NCI-H1694 treated with DMSO at 0.1 percent for 48 hours (cell line): ENCODE data around the gene ADAP1.

ENCODE experiments used
- DNase-seq: peaks from one replicate; lab custom pipeline; 2025; lab: John Stamatoyannopoulos, UW

Gene ADAP1

DNA sequence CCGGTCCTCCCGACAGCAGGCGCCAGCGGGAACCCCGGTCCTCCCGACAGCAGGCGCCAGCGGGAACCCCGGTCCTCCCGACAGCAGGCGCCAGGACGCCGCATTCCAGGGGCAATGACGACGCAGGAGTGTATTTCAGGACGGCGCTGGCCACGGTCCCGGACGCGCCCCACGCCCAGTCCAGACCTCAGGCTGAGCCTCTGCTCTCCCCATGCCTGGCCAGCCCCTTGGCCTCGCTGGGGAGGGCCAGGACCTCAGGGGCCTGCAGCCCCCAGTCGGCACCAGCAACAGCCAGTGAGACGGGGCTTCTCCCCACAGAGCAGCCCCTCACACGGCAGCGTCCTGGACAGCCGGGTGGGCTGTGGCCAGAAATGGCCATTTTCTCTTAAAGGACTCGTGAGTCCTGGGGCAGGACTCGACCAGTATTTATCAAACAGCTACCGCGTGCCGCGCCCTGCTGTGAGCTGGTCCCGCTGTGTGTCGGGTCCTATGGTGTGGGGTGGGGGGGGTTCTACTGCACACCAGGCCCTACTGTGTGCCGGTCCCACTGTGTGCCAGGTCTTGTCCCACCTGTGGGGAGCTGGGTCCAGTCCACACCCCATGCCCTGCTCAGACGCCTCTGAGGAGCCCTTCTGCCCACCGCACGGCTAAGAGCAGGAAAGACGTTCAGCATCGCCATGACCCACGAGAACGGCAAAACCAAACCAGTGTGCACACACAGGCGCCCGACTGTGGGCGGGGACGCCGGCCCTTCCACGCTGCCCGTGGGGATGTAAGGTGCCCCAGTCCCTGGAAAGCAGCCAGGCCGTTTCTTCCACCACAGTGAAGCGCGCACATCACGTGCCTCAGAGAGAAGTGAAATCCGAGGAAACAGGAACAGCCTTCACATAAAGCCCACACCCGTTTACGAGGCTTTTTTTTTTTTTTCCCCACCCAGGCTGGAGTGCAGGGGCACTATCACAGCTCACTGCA lies 44.8 kb downstream of the ADAP1 start:
- DNase-seq: no peak

DNA sequence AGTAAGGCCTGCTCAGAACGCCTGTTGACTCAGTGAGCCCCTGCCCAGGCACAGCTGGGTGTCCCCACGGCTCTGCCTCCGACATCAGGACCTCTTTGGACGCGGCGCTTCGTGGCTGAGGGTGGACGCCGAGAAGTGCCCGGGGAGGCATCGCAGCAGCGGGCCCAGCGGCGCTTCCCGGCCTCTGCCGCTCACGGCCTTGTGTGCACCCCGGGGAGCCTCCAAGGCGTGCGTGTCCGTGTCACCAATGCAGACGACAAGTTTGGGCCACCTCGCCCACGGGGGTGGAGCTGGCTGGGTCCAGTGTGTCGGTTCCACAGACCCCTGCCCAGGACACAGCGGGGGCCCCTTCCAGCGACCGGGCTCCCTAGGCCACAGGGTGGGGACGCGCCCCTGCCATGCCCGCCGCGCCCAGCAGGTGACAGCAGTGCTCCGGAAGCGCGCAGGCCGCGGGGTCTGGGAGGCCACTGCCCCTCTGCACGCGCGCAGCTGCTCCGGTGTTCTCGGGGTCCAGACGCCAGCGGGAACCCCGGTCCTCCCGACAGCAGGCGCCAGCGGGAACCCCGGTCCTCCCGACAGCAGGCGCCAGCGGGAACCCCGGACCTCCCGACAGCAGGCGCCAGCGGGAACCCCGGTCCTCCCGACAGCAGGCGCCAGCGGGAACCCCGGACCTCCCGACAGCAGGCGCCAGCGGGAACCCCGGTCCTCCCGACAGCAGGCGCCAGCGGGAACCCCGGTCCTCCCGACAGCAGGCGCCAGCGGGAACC lies 45.7 kb downstream of the ADAP1 start:
- peak; percentile 2 for DNase-seq

- no peak for DNase-seq
These were observed 46.3 kb downstream of the ADAP1 start for GRCh38 chr7:908159-908581.

DNA sequence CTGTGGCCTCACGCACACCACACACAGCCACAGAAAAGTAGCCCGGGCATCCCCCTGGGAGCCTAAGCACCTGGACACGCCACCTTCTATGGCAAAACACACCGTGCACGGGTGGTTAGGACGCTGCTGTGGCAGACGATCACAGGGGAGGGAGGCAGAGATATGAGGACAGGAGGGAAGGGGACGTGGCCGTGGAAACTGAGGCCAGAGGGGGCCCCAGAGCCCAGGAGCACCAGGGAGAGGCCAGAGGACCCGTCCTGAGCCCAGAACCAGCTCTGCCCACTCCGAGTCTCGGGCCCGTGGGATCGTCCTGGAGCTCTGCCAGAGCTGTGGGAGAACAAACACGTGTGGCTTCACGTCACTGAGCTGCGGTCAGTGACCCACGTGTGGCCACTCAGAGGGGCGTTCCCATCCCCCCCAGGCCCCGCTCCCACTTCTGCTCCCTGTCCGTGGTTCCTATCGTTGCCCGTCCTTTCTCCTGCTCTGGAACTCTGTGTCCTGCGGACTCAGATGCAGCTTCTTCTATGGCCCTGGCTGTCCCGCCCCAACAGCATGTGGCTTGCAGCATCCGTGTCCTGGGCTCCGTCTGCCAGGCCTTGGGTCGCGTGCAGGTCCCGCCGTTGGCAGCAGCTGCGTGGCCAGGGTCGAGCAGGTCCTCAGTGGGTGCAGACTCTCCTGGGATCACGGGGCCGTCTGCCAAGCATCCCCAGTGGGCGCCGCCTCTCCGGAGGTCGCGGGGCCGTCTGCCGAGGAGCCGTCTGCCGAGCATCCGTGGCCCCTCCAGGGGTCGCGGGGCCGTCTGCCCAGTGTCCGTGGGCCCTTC lies 47.1 kb downstream of the ADAP1 start:
- DNase-seq: no peak

- DNase-seq: no peak
These were observed 47.7 kb downstream of the ADAP1 start for GRCh38 chr7:906776-907157.

DNA sequence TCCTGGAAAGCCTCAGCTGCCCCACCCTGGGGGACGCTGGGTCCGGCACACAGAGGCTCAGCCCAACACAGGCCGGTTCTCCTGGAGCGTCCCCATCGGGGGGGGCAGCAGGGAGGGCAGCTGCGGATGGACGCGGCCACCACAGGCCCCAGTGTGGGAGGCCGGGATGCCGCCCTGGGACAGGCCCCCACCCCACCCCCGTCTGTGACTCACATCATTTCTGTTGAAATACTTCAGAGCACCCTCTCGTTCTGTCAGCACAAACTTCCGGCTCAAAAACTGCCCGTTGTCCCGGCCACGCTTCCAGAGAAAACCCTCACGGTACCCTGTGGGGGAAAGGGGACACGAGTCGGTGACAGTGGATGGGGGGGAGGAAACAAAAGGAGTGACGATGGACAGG lies 49.6 kb downstream of the ADAP1 start:
- no peak for DNase-seq

- no peak for DNase-seq
These were observed 50.3 kb downstream of the ADAP1 start for GRCh38 chr7:903921-904755.

- no peak for DNase-seq
These were observed 51.5 kb downstream of the ADAP1 start for GRCh38 chr7:902996-903395.

DNA sequence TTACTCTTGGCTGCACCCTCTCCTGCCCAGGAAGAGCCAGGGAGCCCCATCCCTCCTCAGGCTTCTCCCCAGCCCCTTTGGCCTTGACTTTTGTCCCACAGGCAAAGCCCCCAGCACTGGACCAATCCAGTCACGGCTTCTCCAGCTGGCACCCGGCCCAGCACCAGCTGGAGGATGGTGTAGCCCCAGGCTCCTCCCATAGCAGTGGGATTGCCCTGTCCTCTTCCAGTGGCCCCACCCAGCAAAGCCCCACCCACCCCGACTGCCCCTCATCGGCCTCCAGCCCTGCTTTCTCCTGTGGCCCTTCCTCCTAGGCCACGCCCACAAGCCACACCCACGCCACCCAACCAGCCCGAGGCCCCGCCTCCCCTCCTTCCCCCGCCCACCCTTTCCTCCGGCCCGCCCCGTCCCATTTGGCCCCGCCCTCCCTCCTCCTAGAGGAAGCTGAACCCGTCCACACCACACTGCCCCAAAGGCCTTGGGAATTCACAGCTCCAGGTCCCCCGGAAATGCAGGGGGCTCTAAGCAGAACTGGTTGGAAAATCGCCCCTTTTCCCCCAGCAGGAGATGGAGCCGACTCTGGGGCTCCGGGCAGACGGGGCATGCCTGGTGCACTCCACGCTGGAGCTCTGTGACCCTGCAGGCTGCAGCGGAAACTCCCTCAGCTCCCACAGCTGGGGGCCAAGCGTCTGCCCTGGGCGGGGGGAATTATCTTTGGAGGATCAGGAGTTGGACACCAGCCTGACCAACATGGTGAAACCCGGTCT lies 52.9 kb downstream of the ADAP1 start:
- DNase-seq: peak; percentile 39

GRCh38 chr7:901041-901387 lies 53.5 kb downstream of the ADAP1 start:
- DNase-seq: no peak

- no peak for DNase-seq
These were observed 54.0 kb downstream of the ADAP1 start for GRCh38 chr7:900331-901040.

DNA sequence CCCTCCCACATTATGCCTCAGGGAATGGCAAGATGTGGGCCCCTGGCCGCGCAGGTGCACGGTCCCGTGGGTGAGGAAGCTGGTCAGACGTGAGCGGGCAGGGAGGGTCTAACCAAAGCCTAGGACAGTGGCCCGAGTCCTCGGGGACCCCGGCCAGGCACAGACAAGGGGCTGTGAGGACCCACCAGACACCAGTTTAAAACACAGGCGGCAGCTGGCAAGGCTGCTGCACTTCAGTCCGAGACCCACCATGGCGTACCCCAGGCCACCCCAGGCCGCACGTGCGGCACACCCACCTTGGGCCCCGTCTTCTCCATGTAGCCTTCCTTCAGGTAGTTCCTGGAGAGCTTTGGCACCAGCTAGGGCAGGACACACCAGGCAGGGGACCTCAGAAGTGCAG lies 54.7 kb downstream of the ADAP1 start:
- no peak for DNase-seq

GRCh38 chr7:898855-899681 lies 55.4 kb downstream of the ADAP1 start:
- no peak for DNase-seq

- no peak for DNase-seq
These were observed 56.0 kb downstream of the ADAP1 start for GRCh38 chr7:898460-898854.

GRCh38 chr7:897771-898376 lies 56.6 kb downstream of the ADAP1 start:
- no peak for DNase-seq

DNA sequence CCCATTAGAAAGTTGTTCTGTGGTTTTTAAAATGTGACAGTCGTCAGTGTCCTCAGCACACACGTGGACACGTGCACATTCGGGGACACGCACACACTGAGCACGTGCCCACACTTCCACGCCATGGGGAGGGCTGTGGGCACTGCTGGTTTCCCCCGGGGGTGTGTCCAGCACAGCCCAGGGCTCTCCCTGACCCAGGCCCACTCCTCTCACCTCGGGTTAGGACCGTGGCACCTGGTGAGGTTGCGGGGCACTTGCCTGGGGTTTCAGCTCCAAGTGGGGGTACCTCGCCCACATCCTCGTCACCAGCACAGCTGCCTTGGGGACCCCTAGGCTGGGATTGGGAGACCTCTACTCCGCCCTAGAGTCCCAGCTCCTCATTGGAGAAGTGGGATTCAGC lies 57.4 kb downstream of the ADAP1 start:
- no peak for DNase-seq

DNA sequence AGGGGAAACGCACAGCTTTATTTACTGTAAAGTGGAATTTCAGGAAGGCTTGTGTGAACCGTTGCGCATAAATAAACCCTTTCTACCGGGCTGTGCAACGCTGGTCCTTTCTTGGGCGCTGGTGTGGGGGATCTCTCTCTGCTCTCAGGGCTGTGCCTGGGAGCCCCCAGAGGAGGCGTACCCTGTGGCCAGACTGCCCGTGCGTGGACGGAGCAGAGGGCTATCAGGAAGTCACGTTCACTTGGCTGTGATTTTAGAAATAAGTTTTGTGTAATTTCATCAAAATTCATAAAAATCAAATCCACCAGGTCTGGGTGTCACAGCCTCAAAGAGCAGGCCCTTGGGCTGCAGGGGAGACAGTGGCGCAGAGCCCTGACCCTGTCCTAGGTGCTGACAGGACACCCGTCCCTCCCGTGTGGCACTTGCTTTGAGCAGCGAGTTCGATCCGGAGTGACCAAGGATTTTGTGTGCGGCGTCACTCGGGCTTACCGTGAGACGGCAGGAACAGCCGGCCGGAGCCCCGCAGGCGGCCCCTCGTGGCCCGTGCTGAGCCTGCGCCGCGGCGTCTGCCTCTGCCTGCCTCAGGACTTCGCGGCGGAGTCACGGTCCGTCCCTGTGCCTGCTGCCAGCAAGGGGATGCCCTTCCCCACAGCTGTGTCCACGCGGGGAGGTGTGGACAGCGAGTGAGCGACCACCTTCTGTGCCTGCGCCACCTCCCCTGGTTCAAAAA lies 58.0 kb downstream of the ADAP1 start:
- DNase-seq: no peak

DNA sequence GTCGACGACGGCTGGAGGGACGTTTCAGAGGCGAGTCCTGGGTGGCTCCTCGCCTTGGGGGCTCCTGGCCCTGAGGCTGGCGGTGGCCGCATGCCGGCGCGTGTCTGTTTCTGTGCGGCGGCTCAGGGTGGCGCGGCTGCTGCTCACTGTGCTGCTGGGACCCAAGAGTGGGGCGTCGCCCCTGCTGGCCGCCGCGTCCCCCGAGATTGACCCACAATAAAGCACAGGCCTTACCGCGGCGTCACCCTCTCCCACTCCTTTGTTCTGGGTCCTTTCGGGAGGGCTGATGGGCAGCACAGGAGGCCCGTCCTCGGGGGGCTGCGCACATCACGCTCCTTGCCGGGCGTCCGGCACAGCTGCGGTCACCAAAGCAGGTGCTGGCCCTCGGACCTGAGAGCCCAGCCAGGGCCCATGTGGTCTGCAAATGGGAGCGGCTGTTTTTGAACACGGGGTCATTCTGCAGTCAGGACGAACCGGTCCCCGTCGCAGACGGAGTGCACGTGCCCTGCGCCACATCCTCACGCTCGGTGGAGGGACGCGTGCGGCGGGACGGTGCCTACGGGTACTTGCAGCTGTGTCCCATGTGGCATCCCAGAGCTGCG lies 58.9 kb downstream of the ADAP1 start:
- no peak for DNase-seq
